HTERT RPE-1 (cell line): ENCODE data around the gene TTC39C.

Experiments used
- in situ Hi-C: fragments of 300-500 bp; cut with MboI; formaldehyde crosslinking; loops from 4 replicates; pipeline ENCODE4 v1.14.3; 2020; ENCODE audit warnings: low sequenced_read_pairs

Gene TTC39C

GRCh38 chr18:24075767-24076597, 61.4 kb downstream of the TTC39C start:
- in situ Hi-C loops = no loop called here

- in situ Hi-C loops = no loop called here
Measured at GRCh38 chr18:24076950-24077349, 62.4 kb downstream of the TTC39C start.

- in situ Hi-C loops = no loop called here
Measured at GRCh38 chr18:24078391-24078790, 63.8 kb downstream of the TTC39C start.

GRCh38 chr18:24080861-24081260, 66.3 kb downstream of the TTC39C start:
- in situ Hi-C loops = no loop called here

GRCh38 chr18:24083550-24083949, 69.0 kb downstream of the TTC39C start:
- in situ Hi-C loops = no loop called here

GRCh38 chr18:24086082-24086481, 71.5 kb downstream of the TTC39C start:
- in situ Hi-C loops = no loop called here

GRCh38 chr18:24089076-24089475, 74.5 kb downstream of the TTC39C start:
- in situ Hi-C loops = no loop called here

- in situ Hi-C loops = no loop called here
Measured at GRCh38 chr18:24089515-24090337, 75.2 kb downstream of the TTC39C start.

- in situ Hi-C loops = no loop called here
Measured at GRCh38 chr18:24090876-24091275, 76.3 kb downstream of the TTC39C start.

GRCh38 chr18:24094561-24094960, 80.0 kb downstream of the TTC39C start:
- in situ Hi-C loops = no loop called here

- in situ Hi-C loops = no loop called here
Measured at GRCh38 chr18:24095976-24096375, 81.4 kb downstream of the TTC39C start.

- in situ Hi-C loops = no loop called here
Measured at GRCh38 chr18:24103320-24104021, 88.9 kb downstream of the TTC39C start.

- in situ Hi-C loops = no loop called here
Measured at GRCh38 chr18:24104486-24104885, 89.9 kb downstream of the TTC39C start.

GRCh38 chr18:24108641-24109040, 94.1 kb downstream of the TTC39C start:
- in situ Hi-C loops = no loop called here

- in situ Hi-C loops = no loop called here
Measured at GRCh38 chr18:24111936-24112335, 97.4 kb downstream of the TTC39C start.

GRCh38 chr18:24112464-24112863, 97.9 kb downstream of the TTC39C start:
- in situ Hi-C loops = no loop called here

- in situ Hi-C loops = no loop called here
Measured at GRCh38 chr18:24112874-24113615, 98.5 kb downstream of the TTC39C start.

- in situ Hi-C loops = no loop called here
Measured at GRCh38 chr18:24114924-24115549, 100.5 kb downstream of the TTC39C start.

GRCh38 chr18:24115628-24116027, 101.1 kb downstream of the TTC39C start:
- in situ Hi-C loops = no loop called here
